ENCODE data around the gene TUBA1C.
"Not testable (repeated sequence)": the region's sequence is repeated elsewhere in the genome, so short reads cannot be mapped to it uniquely, and the experiment has no call there.

The TUBA1C gene

GRCh38 chr12:49304161-49304560 is 39.3 kb downstream of the TUBA1C start:
- DNase-seq (ENCODE audit: low read depth) = no peak

GRCh38 chr12:49305762-49306510 is 41.1 kb downstream of the TUBA1C start:
- DNase-seq (ENCODE audit: low read depth) = no peak
- TF ChIP-seq CTCF (IDR thresholded peaks at IDR 0.05; ENCODE audit: low read depth, low read length, missing control alignments) = no peak
- no peak overlapping the region for H3K4me3 ChIP-seq (ENCODE audit: low read depth, low read length)

More at GRCh38 chr12:49304161-49304560, 39.3 kb downstream of the TUBA1C start:
- H3K4me3 ChIP-seq (ENCODE audit: low read depth, low read length) = no peak overlapping the region
- no peak for TF ChIP-seq CTCF (IDR thresholded peaks at IDR 0.05; ENCODE audit: low read depth, low read length, missing control alignments)

GRCh38 chr12:49309386-49309785 is 44.5 kb downstream of the TUBA1C start:
- DNase-seq (ENCODE audit: low read depth) = no peak
- TF ChIP-seq CTCF (IDR thresholded peaks at IDR 0.05; ENCODE audit: low read depth, low read length, missing control alignments) = no peak
- H3K4me3 ChIP-seq (ENCODE audit: low read depth, low read length) = no peak overlapping the region

- not testable (repeated sequence) for DNase-seq (ENCODE audit: low read depth)
These were observed 45.6 kb downstream of the TUBA1C start for GRCh38 chr12:49310451-49311000.

GRCh38 chr12:49314811-49315210 is 49.9 kb downstream of the TUBA1C start:
- no peak for TF ChIP-seq CTCF (IDR thresholded peaks at IDR 0.05; ENCODE audit: low read depth, low read length, missing control alignments)
- DNase-seq (ENCODE audit: low read depth) = no peak
- no peak overlapping the region for H3K4me3 ChIP-seq (ENCODE audit: low read depth, low read length)

More at GRCh38 chr12:49310451-49311000, 45.6 kb downstream of the TUBA1C start:
- not testable (repeated sequence) for H3K4me3 ChIP-seq (ENCODE audit: low read depth, low read length)

GRCh38 chr12:49317118-49317517 is 52.2 kb downstream of the TUBA1C start:
- not testable (repeated sequence) for DNase-seq (ENCODE audit: low read depth); H3K4me3 ChIP-seq (ENCODE audit: low read depth, low read length)

- not testable (repeated sequence) for H3K4me3 ChIP-seq (ENCODE audit: low read depth, low read length); DNase-seq (ENCODE audit: low read depth)
These were observed 55.7 kb downstream of the TUBA1C start for GRCh38 chr12:49320411-49321103.

- DNase-seq (ENCODE audit: low read depth) = no peak
- peak overlapping the region; percentile 92 for H3K4me3 ChIP-seq (ENCODE audit: low read depth, low read length)
- TF ChIP-seq CTCF (IDR thresholded peaks at IDR 0.05; ENCODE audit: low read depth, low read length, missing control alignments) = no peak
These were observed 57.5 kb downstream of the TUBA1C start for GRCh38 chr12:49322367-49322707.
